ENCODE data around the gene GCLC. TPM values are rescaled to one million over a fixed set of nuclear protein-coding genes. Genes with fewer than 3 reads are reported as not detected.

Gene GCLC
- total RNA-seq, 1 donor from 2014 or later, result 37.0 TPM

- no peaks in the 10 kb centered on the region for H3K36me3 ChIP-seq
- DNase-seq (no peak), ATAC-seq (no peak)
- no peaks in the 10 kb centered on the region for H3K9me3 ChIP-seq
- intact Hi-C loops (cut with DNase I), result no loop called here
- H3K27ac ChIP-seq, result no peak overlapping the region
- H3K27me3 ChIP-seq (ENCODE audit: low read depth), result no peaks in the 10 kb centered on the region
- H3K4me1 ChIP-seq, result peaks cover 2% of the 10 kb centered on the region
- TF ChIP-seq CTCF (IDR thresholded peaks at IDR 0.05), result no peak
- H3K4me3 ChIP-seq, result no peak overlapping the region
Measured at GRCh38 chr6:53456809-53457208, 88.1 kb downstream of the GCLC start.

GRCh38 chr6:53455678-53456077, 89.2 kb downstream of the GCLC start:
- Histone ChIP-seq H3K27me3 (ENCODE audit: low read depth) (no peaks in the 10 kb centered on the region), H3K4me3 (no peak overlapping the region), H3K36me3 (no peaks in the 10 kb centered on the region), H3K4me1 (no peaks in the 10 kb centered on the region), H3K27ac (no peak overlapping the region), H3K9me3 (no peaks in the 10 kb centered on the region)
- TF ChIP-seq CTCF (IDR thresholded peaks at IDR 0.05), result no peak
- DNase-seq, result no peak
- intact Hi-C loops (cut with DNase I), result no loop called here
- ATAC-seq, result no peak

GRCh38 chr6:53451165-53451564, 93.7 kb downstream of the GCLC start:
- no peak overlapping the region for H3K4me3 ChIP-seq
- H3K36me3 ChIP-seq, result no peaks in the 10 kb centered on the region
- H3K27me3 ChIP-seq (ENCODE audit: low read depth), result no peaks in the 10 kb centered on the region
- no peak for DNase-seq
- no peak for TF ChIP-seq CTCF (IDR thresholded peaks at IDR 0.05)
- ATAC-seq, result no peak
- H3K4me1 ChIP-seq, result no peaks in the 10 kb centered on the region
- H3K9me3 ChIP-seq, result no peaks in the 10 kb centered on the region
- H3K27ac ChIP-seq, result no peak overlapping the region
- intact Hi-C loops (cut with DNase I), result no loop called here

- intact Hi-C loops (cut with DNase I), result no loop called here
- Histone ChIP-seq H3K36me3 (no peaks in the 10 kb centered on the region), H3K27me3 (ENCODE audit: low read depth) (no peaks in the 10 kb centered on the region), H3K4me3 (no peak overlapping the region), H3K27ac (no peak overlapping the region), H3K4me1 (no peaks in the 10 kb centered on the region), H3K9me3 (no peaks in the 10 kb centered on the region)
- ATAC-seq (no peak), DNase-seq (no peak)
- no peak for TF ChIP-seq CTCF (IDR thresholded peaks at IDR 0.05)
Measured at GRCh38 chr6:53447865-53448264, 97.0 kb downstream of the GCLC start.

Other genes with a start within 250 kb of the GCLC start
- gene ELOVL5, start 196.2 kb downstream of the GCLC start, total RNA-seq, result 72.4 TPM
- 0.62 TPM for gene KLHL31, start 120.7 kb upstream of the GCLC start, total RNA-seq
- 13.4 TPM for gene LRRC1, start 249.9 kb upstream of the GCLC start, total RNA-seq

Data from lower lobe of right lung (tissue), 2 donors.